WTC11 (cell line): ENCODE results near the gene TNFRSF4. TPM values are rescaled to one million over a fixed set of nuclear protein-coding genes. Genes with fewer than 3 reads are reported as not detected.

Experiments
- ATAC-seq: fragments of 200-7000 bp; cut with Tn5 transposase; 2 replicates; pipeline ENCODE4 v1.10.0; 2021; ENCODE audit warnings: mild to moderate bottlenecking, moderate library complexity
- CTCF ChIA-PET: fragments of 300-600 bp; sonication (Branson Sonifier 250); formaldehyde crosslinking; loops from one replicate; lab custom pipeline; 2021; ENCODE audit warnings: antibody characterized with exemption; lab: Charles Lee
- POLR2A ChIA-PET: fragments of 350-600 bp; sonication (Branson Sonifier 250); formaldehyde crosslinking; loops from one replicate; lab custom pipeline; 2021; ENCODE audit warnings: antibody characterized with exemption; lab: Charles Lee
- DNase-seq: peaks from one replicate; pipeline ENCODE4 v3.0.0; 2021; ENCODE audit warnings: low spot score
- H3K27ac Mint-ChIP-seq: 2 replicates; pipeline ENCODE4 v1.8.0; 2021; ENCODE audit warnings: mixed read lengths
- H3K27me3 Mint-ChIP-seq: 2 replicates; pipeline ENCODE4 v1.8.0; 2021; ENCODE audit warnings: low read depth, mild to moderate bottlenecking, moderate library complexity, mixed read lengths
- H3K36me3 Mint-ChIP-seq: 2 replicates; pipeline ENCODE4 v1.8.0; 2021; ENCODE audit warnings: mixed read lengths
- H3K4me1 Mint-ChIP-seq: 2 replicates; pipeline ENCODE4 v1.8.0; 2022; ENCODE audit warnings: mixed read lengths
- H3K4me3 Mint-ChIP-seq: 2 replicates; pipeline ENCODE4 v1.8.0; 2021; ENCODE audit warnings: mild to moderate bottlenecking, moderate library complexity, mixed read lengths
- H3K9me3 Mint-ChIP-seq: 2 replicates; pipeline ENCODE4 v1.8.0; 2021; ENCODE audit warnings: mixed read lengths
- FOXK1 ChIP-seq: sonication (generic); formaldehyde crosslinking; IDR thresholded peaks from 2 replicates; pipeline ENCODE4 v1.8.0; 2022; ENCODE audit warnings: mild to moderate bottlenecking, moderate library complexity, missing genetic modification reagents
- FOXP1 ChIP-seq: sonication (generic); formaldehyde crosslinking; IDR thresholded peaks from 2 replicates; pipeline ENCODE4 v1.8.0; 2022; ENCODE audit warnings: missing genetic modification reagents, mild to moderate bottlenecking, moderate library complexity, borderline replicate concordance
- GABPB1 ChIP-seq: sonication (generic); formaldehyde crosslinking; IDR thresholded peaks from 2 replicates; pipeline ENCODE4 v1.8.1; 2023; ENCODE audit warnings: mild to moderate bottlenecking, missing genetic modification reagents
- GRHL2 ChIP-seq: fragments of 250-450 bp; sonication (Bioruptor Pico); IDR thresholded peaks from 2 replicates; pipeline ENCODE4 v1.8.0; 2022; ENCODE audit warnings: mild to moderate bottlenecking, moderate library complexity; ENCODE audit not compliant: insufficient replicate concordance, severe bottlenecking
- IRF1 ChIP-seq: sonication (generic); formaldehyde crosslinking; IDR thresholded peaks from 2 replicates; pipeline ENCODE4 v1.8.0; 2023; ENCODE audit warnings: missing genetic modification reagents
- MLX ChIP-seq: sonication (generic); formaldehyde crosslinking; IDR thresholded peaks from 2 replicates; pipeline ENCODE4 v1.8.1; 2023; ENCODE audit warnings: mild to moderate bottlenecking, missing genetic modification reagents, moderate library complexity
- NFE2L1 ChIP-seq: sonication (generic); formaldehyde crosslinking; IDR thresholded peaks from 2 replicates; pipeline ENCODE4 v1.8.1; 2023; ENCODE audit warnings: missing genetic modification reagents
- NR1H2 ChIP-seq: sonication (generic); formaldehyde crosslinking; IDR thresholded peaks from 2 replicates; pipeline ENCODE4 v1.9.0; 2021; ENCODE audit warnings: mild to moderate bottlenecking, moderate library complexity, missing genetic modification reagents
- ZNF263 ChIP-seq: sonication (generic); formaldehyde crosslinking; IDR thresholded peaks from 2 replicates; pipeline ENCODE4 v1.8.1; 2022; ENCODE audit warnings: low read depth, mild to moderate bottlenecking, moderate library complexity, missing genetic modification reagents
- ZNF317 ChIP-seq: sonication (generic); formaldehyde crosslinking; IDR thresholded peaks from 2 replicates; pipeline ENCODE4 v1.8.1; 2023; ENCODE audit warnings: low read depth, mild to moderate bottlenecking, moderate library complexity, missing genetic modification reagents, borderline replicate concordance
- ZNF416 ChIP-seq: fragments of 250-450 bp; sonication (Bioruptor Pico); IDR thresholded peaks from 2 replicates; pipeline ENCODE4 v1.9.0; 2021; ENCODE audit warnings: mild to moderate bottlenecking, inconsistent platforms
- ZNF532 ChIP-seq: fragments of 250-450 bp; sonication (Bioruptor Pico); IDR thresholded peaks from 2 replicates; pipeline ENCODE4 v1.9.0; 2021; ENCODE audit warnings: mild to moderate bottlenecking, borderline replicate concordance
- total RNA-seq: library from RNA; stranded (reverse); gene quantifications from 3 replicates; pipeline ENCODE4 v1.2.3, GENCODE V29; 2021
- TF ChIP-seq, protein P1 (sequence below): sonication (generic); formaldehyde crosslinking; IDR thresholded peaks from 2 replicates; pipeline ENCODE4 v1.8.1; 2023; ENCODE audit warnings: mild to moderate bottlenecking, missing genetic modification reagents
- TF ChIP-seq, protein P2 (sequence below): sonication (generic); formaldehyde crosslinking; IDR thresholded peaks from 2 replicates; pipeline ENCODE4 v1.8.1; 2023; ENCODE audit warnings: mild to moderate bottlenecking, missing genetic modification reagents, borderline replicate concordance
- TF ChIP-seq, protein P3 (sequence below): sonication (generic); formaldehyde crosslinking; IDR thresholded peaks from 2 replicates; pipeline ENCODE4 v1.8.1; 2022; ENCODE audit warnings: low read depth, mild to moderate bottlenecking, moderate library complexity, missing genetic modification reagents, borderline replicate concordance
- TF ChIP-seq, protein P4 (sequence below): sonication (generic); formaldehyde crosslinking; IDR thresholded peaks from 2 replicates; pipeline ENCODE4 v1.8.0; 2022; ENCODE audit warnings: mild to moderate bottlenecking, missing genetic modification reagents

Gene TNFRSF4
- total RNA-seq, 1 experiment from 2014 or later: 0.33 TPM

DNA sequence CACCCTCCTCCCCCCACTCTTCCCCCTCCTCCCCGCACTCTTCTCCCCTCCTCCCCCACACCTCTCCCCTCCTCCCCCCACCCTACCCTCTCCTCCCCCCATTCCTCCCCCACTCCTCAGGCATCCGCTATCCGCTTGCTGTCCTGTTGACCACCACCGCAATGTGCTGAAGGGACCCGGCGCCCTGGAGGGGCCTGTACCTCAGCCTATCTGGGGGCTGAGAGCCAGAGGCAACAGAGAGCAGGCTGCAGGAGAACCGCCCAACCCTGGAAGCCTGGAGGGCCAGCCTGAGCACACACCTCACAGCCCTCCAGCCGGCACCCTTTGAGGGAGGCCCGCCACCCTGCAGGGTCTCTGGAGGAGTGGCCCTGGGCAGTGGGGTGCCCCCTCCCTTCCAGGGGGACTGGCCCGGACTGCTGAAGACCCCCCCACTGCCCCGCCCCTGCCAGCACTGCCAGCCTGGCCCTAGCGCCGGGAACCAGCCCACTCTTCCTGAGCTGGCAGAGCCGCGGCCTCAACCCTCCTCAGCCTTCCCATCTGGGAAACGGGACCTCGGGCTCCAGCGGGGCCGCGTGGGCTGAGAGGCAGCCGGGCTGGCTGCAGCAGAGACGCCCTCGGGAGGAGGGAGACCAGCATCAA is 31.3 kb upstream of the TNFRSF4 start:
- Mint-ChIP-seq H3K4me1 (no peaks in the 10 kb centered on the region), H3K27ac (no peak overlapping the region), H3K4me3 (no peak overlapping the region), H3K9me3 (no peaks in the 10 kb centered on the region), H3K36me3 (no peaks in the 10 kb centered on the region), H3K27me3 (no peaks in the 10 kb centered on the region)
- ATAC-seq: no peak
- 0 out of 2 replicates have a peak, but pooled peaks have one; percentile 17 for TF ChIP-seq ZNF263 (CRISPR knock-in tag)
- TF ChIP-seq, protein P1, sequence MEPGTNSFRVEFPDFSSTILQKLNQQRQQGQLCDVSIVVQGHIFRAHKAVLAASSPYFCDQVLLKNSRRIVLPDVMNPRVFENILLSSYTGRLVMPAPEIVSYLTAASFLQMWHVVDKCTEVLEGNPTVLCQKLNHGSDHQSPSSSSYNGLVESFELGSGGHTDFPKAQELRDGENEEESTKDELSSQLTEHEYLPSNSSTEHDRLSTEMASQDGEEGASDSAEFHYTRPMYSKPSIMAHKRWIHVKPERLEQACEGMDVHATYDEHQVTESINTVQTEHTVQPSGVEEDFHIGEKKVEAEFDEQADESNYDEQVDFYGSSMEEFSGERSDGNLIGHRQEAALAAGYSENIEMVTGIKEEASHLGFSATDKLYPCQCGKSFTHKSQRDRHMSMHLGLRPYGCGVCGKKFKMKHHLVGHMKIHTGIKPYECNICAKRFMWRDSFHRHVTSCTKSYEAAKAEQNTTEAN (CRISPR knock-in tag): no peak
- ChIA-PET CTCF (interaction anchor here (2.1 kb wide), 1 partner anchor 47 kb away, joined by 9 read pairs; no protein-coding TSS in a partner anchor), POLR2A (no interaction called here)
- DNase-seq: no peak

DNA sequence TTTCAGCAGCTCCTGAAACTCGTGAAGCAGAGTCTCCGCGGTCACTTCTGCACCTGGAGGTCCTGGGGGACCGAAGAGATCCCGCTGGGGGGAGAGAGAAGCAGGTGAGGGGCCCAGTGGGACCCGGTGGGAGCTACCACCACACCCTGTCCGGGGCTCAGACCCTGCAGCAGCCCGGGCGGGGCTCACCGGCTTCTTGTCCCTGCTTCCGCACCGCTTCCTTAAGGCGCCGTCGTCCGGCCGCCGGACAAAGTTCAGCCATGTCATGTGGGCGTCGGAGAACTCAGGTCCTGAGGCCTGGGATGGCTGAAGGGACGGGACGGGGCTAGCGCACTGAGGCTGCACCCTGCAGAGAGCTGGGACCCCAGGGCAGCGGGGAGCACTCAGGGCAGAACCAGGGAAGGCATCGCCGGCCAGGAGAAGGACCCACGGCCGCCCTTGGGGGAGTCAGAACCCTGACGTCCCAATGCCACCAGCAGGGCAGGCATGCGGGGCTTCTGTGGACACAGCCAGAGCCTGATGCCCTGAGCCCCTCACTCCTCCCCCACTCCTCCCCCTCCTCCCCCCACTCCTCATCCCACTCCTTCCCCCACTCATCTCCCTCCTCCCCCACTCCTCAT is 30.3 kb upstream of the TNFRSF4 start:
- Mint-ChIP-seq H3K9me3 (no peaks in the 10 kb centered on the region), H3K4me1 (no peaks in the 10 kb centered on the region), H3K36me3 (no peaks in the 10 kb centered on the region), H3K4me3 (no peak overlapping the region), H3K27ac (no peak overlapping the region), H3K27me3 (no peaks in the 10 kb centered on the region)
- ChIA-PET POLR2A (no interaction called here), CTCF (interaction anchor here (0.8 kb wide), 1 partner anchor 48 kb away, joined by 3 read pairs; no protein-coding TSS in a partner anchor)
- ATAC-seq (no peak), DNase-seq (no peak)
- TF ChIP-seq GABPB1 (no peak), ZNF317 (CRISPR knock-in tag) (no peak), MLX (CRISPR knock-in tag) (no peak)

- Mint-ChIP-seq H3K27ac (no peak overlapping the region), H3K27me3 (no peaks in the 10 kb centered on the region), H3K4me1 (no peaks in the 10 kb centered on the region), H3K4me3 (no peak overlapping the region), H3K9me3 (no peaks in the 10 kb centered on the region), H3K36me3 (no peaks in the 10 kb centered on the region)
- ATAC-seq: no peak
- CTCF ChIA-PET: interaction anchor here (0.8 kb wide), 1 partner anchor 48 kb away, joined by 3 read pairs; no protein-coding TSS in a partner anchor
- no peak for DNase-seq
- POLR2A ChIA-PET: no interaction called here
- TF ChIP-seq, protein P2, sequence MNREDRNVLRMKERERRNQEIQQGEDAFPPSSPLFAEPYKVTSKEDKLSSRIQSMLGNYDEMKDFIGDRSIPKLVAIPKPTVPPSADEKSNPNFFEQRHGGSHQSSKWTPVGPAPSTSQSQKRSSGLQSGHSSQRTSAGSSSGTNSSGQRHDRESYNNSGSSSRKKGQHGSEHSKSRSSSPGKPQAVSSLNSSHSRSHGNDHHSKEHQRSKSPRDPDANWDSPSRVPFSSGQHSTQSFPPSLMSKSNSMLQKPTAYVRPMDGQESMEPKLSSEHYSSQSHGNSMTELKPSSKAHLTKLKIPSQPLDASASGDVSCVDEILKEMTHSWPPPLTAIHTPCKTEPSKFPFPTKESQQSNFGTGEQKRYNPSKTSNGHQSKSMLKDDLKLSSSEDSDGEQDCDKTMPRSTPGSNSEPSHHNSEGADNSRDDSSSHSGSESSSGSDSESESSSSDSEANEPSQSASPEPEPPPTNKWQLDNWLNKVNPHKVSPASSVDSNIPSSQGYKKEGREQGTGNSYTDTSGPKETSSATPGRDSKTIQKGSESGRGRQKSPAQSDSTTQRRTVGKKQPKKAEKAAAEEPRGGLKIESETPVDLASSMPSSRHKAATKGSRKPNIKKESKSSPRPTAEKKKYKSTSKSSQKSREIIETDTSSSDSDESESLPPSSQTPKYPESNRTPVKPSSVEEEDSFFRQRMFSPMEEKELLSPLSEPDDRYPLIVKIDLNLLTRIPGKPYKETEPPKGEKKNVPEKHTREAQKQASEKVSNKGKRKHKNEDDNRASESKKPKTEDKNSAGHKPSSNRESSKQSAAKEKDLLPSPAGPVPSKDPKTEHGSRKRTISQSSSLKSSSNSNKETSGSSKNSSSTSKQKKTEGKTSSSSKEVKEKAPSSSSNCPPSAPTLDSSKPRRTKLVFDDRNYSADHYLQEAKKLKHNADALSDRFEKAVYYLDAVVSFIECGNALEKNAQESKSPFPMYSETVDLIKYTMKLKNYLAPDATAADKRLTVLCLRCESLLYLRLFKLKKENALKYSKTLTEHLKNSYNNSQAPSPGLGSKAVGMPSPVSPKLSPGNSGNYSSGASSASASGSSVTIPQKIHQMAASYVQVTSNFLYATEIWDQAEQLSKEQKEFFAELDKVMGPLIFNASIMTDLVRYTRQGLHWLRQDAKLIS (CRISPR knock-in tag): no peak
- TF ChIP-seq GRHL2 (CRISPR knock-in tag) (no peak), ZNF532 (CRISPR knock-in tag) (no peak), IRF1 (CRISPR knock-in tag) (no peak), NFE2L1 (CRISPR knock-in tag) (no peak), NR1H2 (no peak), FOXP1 (CRISPR knock-in tag) (no peak), ZNF416 (no peak), FOXK1 (CRISPR knock-in tag) (no peak)
- TF ChIP-seq, protein P3, sequence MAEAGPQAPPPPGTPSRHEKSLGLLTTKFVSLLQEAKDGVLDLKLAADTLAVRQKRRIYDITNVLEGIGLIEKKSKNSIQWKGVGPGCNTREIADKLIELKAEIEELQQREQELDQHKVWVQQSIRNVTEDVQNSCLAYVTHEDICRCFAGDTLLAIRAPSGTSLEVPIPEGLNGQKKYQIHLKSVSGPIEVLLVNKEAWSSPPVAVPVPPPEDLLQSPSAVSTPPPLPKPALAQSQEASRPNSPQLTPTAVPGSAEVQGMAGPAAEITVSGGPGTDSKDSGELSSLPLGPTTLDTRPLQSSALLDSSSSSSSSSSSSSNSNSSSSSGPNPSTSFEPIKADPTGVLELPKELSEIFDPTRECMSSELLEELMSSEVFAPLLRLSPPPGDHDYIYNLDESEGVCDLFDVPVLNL (CRISPR knock-in tag): no peak
- TF ChIP-seq, protein P4, sequence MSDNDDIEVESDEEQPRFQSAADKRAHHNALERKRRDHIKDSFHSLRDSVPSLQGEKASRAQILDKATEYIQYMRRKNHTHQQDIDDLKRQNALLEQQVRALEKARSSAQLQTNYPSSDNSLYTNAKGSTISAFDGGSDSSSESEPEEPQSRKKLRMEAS (CRISPR knock-in tag): no peak
Observed at GRCh38 chr1:1243807-1244191, 29.8 kb upstream of the TNFRSF4 start.
